AG10803 (cell line): ENCODE data around the gene AIM2.
A peak's percentile ranks its signal among the peaks of the same experiment; 100 is the strongest.

Experiments used
- DNase-seq: peaks from one replicate; pipeline ENCODE4 v3.0.0; 2010; ENCODE audit warnings: low read depth
- H3K4me3 ChIP-seq: 2 replicates; pipeline ENCODE4 v1.5.1; 2011; ENCODE audit warnings: mild to moderate bottlenecking, low read length, control low read depth
- CTCF ChIP-seq: conservative IDR thresholded peaks from 2 replicates; pipeline ENCODE4 v1.5.1; 2011; ENCODE audit warnings: mild to moderate bottlenecking, low read length, control low read depth, inconsistent platforms

Gene AIM2

GRCh38 chr1:159015440-159015909 lies 61.1 kb downstream of the AIM2 start:
- DNase-seq: peak; percentile 85
- TF ChIP-seq CTCF: no peak
- H3K4me3 ChIP-seq: no peak overlapping the region

GRCh38 chr1:159014851-159015250 lies 61.7 kb downstream of the AIM2 start:
- no peak overlapping the region for H3K4me3 ChIP-seq
- DNase-seq: no peak
- no peak for TF ChIP-seq CTCF

GRCh38 chr1:159014003-159014571 lies 62.5 kb downstream of the AIM2 start:
- H3K4me3 ChIP-seq: no peak overlapping the region
- TF ChIP-seq CTCF: no peak
- no peak for DNase-seq

- peak; percentile 26 for DNase-seq
- peak overlapping the region; percentile 70 for H3K4me3 ChIP-seq
- TF ChIP-seq CTCF: no peak
These were observed 64.1 kb downstream of the AIM2 start for GRCh38 chr1:159012495-159012894.
